K562 treated with DMSO at 1 percent for 48 hours (cell line): ENCODE results near the gene INO80B. TPM values are rescaled to one million over a fixed set of nuclear protein-coding genes. Genes with fewer than 3 reads are reported as not detected.

Experiments used
- total RNA-seq: library from RNA; unstranded; fragments of 300-600 nt; gene quantifications from 2 replicates; pipeline ENCODE4 v1.2.3, GENCODE V29; 2022; ENCODE audit warnings: low replicate concordance; ENCODE audit errors: extremely low read depth

The INO80B gene
- not detected in 2 replicates for total RNA-seq

GRCh38 chr2:74454654-74455511 is at the start of gene INO80B:
Gene INO80B, plus strand, starts transcription at chr2:74455087. Its CDS starts 30 bp downstream, at chr2:74455117.

GRCh38 chr2:74421221-74421870 is 33.5 kb upstream of the INO80B start, which contains the start of the genes C2orf81 and WDR54:
Gene C2orf81, minus strand, starts transcription at chr2:74421619. Its CDS starts 59 bp downstream, at chr2:74421560.
Gene WDR54, plus strand, starts transcription at chr2:74421730. Its CDS starts 424 bp downstream, at chr2:74422154.

GRCh38 chr2:74441690-74442482 is 13.0 kb upstream of the INO80B start, which contains the start of gene RTKN:
Gene RTKN, minus strand, starts transcription at chr2:74441937. Its CDS starts 121 bp downstream, at chr2:74441816.

GRCh38 chr2:74458132-74458937 is 3.4 kb downstream of the INO80B start, which contains the start of gene WBP1:
Gene WBP1, plus strand, starts transcription at chr2:74458438. Its CDS starts 165 bp downstream, at chr2:74458603.

DNA sequence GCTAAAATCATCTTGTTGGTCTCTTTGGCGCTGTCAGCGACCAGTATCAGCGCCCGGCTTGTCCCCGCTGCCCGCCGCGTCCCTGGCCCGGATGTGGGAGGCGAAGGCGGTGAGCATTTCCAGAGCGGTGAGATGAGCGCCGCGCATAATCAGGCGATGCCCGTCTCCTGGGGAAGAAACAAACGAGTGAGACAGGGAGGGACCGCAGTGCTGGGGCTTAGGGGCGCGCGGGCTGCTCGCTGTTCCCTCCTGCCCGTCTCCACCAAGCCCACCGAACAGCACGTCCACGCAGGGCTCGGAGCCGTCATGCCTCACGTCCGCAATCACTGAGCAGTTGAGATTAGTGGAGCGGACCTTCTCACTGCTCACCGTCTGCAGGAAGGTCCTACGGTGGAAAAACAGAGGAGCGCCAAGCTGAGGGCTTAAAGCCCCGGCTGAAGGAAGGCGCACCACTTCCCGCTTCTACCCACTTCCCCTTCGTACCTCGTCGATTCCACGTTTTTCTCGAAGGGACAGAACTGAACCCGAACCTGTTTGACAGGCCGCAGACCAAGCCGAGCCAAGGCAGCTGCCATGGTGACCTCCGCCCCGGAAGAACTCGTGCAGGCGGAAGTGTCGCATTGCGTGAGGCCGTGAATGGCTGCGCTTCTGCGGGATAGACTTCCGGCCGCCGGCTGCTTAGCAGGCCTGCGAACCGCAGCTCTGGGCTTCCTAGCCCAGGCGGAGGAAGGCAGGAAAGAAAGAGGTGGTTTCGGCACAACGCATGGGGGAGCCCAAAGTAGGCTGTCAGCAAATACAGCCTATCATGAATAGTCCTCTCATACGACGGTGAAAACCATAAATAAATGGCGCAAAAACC is 17.4 kb downstream of the INO80B start, which contains the start of gene MRPL53:
Gene MRPL53 (minus strand): TSS at position 595 of the 859 bp plus-strand sequence. CDS start 20 bp downstream, at position 575.

GRCh38 chr2:74482801-74483674 is 28.2 kb downstream of the INO80B start, which contains the start of the genes CCDC142 and TTC31:
Gene CCDC142, minus strand, starts transcription at chr2:74482998. Its CDS starts 161 bp downstream, at chr2:74482837.
Gene TTC31, plus strand, starts transcription at chr2:74483081. Its CDS starts 15 bp downstream, at chr2:74483096.

GRCh38 chr2:74499267-74499939 is 44.5 kb downstream of the INO80B start, which contains the start of gene LBX2:
Gene LBX2, minus strand, starts transcription at chr2:74499603. Its CDS starts 66 bp downstream, at chr2:74499537.

GRCh38 chr2:74507145-74507925 is 52.4 kb downstream of the INO80B start, which contains the start of gene PCGF1:
Gene PCGF1, minus strand, starts transcription at chr2:74507695. Its CDS starts 27 bp downstream, at chr2:74507668.

Other genes with a start within 250 kb of the INO80B start
- gene SLC4A5, start 111.7 kb upstream of the INO80B start, total RNA-seq, result not detected in 2 replicates
- gene DCTN1, start 74.8 kb upstream of the INO80B start, total RNA-seq, result 86.7 TPM in 1 of 2 replicates, not detected in the other
- not detected in 2 replicates for gene C2orf81, start 33.5 kb upstream of the INO80B start, total RNA-seq
- gene WDR54, start 33.4 kb upstream of the INO80B start, total RNA-seq, result not detected in 2 replicates
- gene RTKN, start 13.2 kb upstream of the INO80B start, total RNA-seq, result not detected in 2 replicates
- gene WBP1, start 3.4 kb downstream of the INO80B start, total RNA-seq, result not detected in 2 replicates
- 308 TPM in 1 of 2 replicates, not detected in the other for gene MOGS, start 10.3 kb downstream of the INO80B start, total RNA-seq
- not detected in 2 replicates for gene MRPL53, start 17.6 kb downstream of the INO80B start, total RNA-seq
- not detected in 2 replicates for gene CCDC142, start 27.9 kb downstream of the INO80B start, total RNA-seq
- not detected in 2 replicates for gene TTC31, start 28.0 kb downstream of the INO80B start, total RNA-seq
- gene LBX2, start 44.5 kb downstream of the INO80B start, total RNA-seq, result not detected in 2 replicates
- not detected in 2 replicates for gene PCGF1, start 52.6 kb downstream of the INO80B start, total RNA-seq
- not detected in 2 replicates for gene TLX2, start 59.4 kb downstream of the INO80B start, total RNA-seq
- gene DQX1, start 71.1 kb downstream of the INO80B start, total RNA-seq, result not detected in 2 replicates
- gene AUP1, start 74.6 kb downstream of the INO80B start, total RNA-seq, result not detected in 2 replicates
- gene HTRA2, start 74.8 kb downstream of the INO80B start, total RNA-seq, result not detected in 2 replicates
- gene LOXL3, start 98.9 kb downstream of the INO80B start, total RNA-seq, result not detected in 2 replicates
- not detected in 2 replicates for gene DOK1, start 99.6 kb downstream of the INO80B start, total RNA-seq
- gene M1AP, start 193.2 kb downstream of the INO80B start, total RNA-seq, result not detected in 2 replicates
- not detected in 2 replicates for gene SEMA4F, start 199.2 kb downstream of the INO80B start, total RNA-seq